ENCODE results near the gene BACH1.

BACH1 gene

GRCh38 chr21:29258626-29259338, 39.9 kb upstream of the BACH1 start:
- no peak for DNase-seq (ENCODE audit: low read depth)
- H3K4me3 ChIP-seq (ENCODE audit: low read depth, low read length) = no peak overlapping the region
- TF ChIP-seq CTCF (IDR thresholded peaks at IDR 0.05; ENCODE audit: low read depth, low read length, missing control alignments) = no peak

GRCh38 chr21:29260461-29260860, 38.3 kb upstream of the BACH1 start:
- no peak for DNase-seq (ENCODE audit: low read depth)
- no peak overlapping the region for H3K4me3 ChIP-seq (ENCODE audit: low read depth, low read length)
- TF ChIP-seq CTCF (IDR thresholded peaks at IDR 0.05; ENCODE audit: low read depth, low read length, missing control alignments) = no peak

DNA sequence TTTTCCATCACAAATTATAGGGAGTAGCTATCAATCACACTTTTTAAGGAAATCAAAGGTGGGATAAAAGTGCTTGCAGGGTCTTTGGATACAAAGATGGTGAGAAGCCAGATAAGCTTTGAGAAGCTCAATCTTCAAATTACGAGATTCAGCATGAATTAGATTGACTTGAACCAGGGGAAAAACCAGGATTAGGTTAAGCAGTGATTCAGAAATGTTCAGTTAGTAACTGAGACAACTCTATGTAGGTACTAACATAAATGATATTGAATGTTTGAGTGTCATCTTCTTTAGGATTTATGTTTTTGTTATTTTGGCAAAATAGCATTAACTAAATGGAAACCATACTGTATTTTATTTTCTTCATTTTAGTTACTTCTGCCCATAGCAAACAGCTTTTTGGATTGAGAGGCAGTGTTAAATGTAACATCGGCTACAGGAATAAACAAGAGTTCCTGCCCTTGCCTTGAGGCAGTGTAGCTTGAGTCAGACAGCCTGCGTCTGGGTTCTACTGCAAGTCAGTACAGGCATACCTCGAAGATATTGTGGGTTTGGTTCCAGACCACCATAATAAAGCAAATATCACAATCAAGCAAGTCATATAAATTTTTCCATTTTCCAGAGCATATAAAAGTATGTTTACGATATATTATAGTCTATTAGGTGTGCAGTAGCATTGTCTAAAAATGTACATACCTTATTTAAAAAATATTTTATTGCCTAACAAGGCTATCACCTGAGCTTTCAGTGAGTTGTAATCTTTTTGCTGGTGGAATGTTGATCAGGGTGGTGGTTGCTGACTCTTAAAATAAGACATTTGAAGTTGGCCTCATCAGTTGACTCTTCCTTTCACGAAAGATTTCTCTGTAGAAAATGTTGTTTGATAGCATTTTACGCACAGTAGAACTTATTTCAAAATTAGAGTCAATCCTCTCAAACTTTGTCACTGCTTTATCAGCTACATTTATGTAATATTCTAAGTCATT, 36.9 kb upstream of the BACH1 start:
- no peak for DNase-seq (ENCODE audit: low read depth)
- TF ChIP-seq CTCF (IDR thresholded peaks at IDR 0.05; ENCODE audit: low read depth, low read length, missing control alignments) = no peak
- no peak overlapping the region for H3K4me3 ChIP-seq (ENCODE audit: low read depth, low read length)

DNA sequence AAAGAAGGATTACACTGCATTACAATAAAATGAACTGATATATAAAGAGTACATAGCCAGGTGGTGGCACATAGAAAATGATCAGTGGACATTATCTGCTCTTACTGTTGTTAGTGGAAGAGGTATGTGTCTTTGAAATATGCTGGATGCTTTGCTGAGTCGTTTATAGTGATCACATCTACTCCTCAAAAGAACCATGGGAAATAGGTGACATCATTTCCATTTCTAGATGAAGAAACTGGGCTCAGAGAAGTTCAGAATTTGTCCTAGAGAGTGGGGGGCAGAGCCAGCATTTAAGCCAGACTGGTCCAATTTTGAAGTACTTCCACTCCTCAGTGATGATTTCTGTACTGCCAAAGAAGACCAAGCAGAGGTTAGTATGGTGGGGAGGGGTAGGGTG, 34.0 kb upstream of the BACH1 start:
- no peak for TF ChIP-seq CTCF (IDR thresholded peaks at IDR 0.05; ENCODE audit: low read depth, low read length, missing control alignments)
- no peak for DNase-seq (ENCODE audit: low read depth)
- no peak overlapping the region for H3K4me3 ChIP-seq (ENCODE audit: low read depth, low read length)

GRCh38 chr21:29265690-29266479, 32.8 kb upstream of the BACH1 start:
- no peak overlapping the region for H3K4me3 ChIP-seq (ENCODE audit: low read depth, low read length)
- TF ChIP-seq CTCF (IDR thresholded peaks at IDR 0.05; ENCODE audit: low read depth, low read length, missing control alignments) = no peak
- no peak for DNase-seq (ENCODE audit: low read depth)

GRCh38 chr21:29267666-29268065, 31.1 kb upstream of the BACH1 start:
- no peak for TF ChIP-seq CTCF (IDR thresholded peaks at IDR 0.05; ENCODE audit: low read depth, low read length, missing control alignments)
- DNase-seq (ENCODE audit: low read depth) = no peak
- H3K4me3 ChIP-seq (ENCODE audit: low read depth, low read length) = no peak overlapping the region
